GM10266 (cell line): ENCODE data around the gene NANP.
"Not testable (repeated sequence)": the region's sequence is repeated elsewhere in the genome, so short reads cannot be mapped to it uniquely, and the experiment has no call there.

Source experiments
- DNase-seq: peaks from one replicate; pipeline ENCODE4 v3.0.0; 2012; ENCODE audit errors: extremely low spot score
- CTCF ChIP-seq: IDR thresholded peaks from 2 replicates; pipeline ENCODE4 v1.5.1; 2012; ENCODE audit warnings: mild to moderate bottlenecking, low read depth; ENCODE audit not compliant: control insufficient read depth, insufficient read depth; ENCODE audit errors: missing control alignments

The NANP gene

GRCh38 chr20:25587536-25587935 is 36.3 kb downstream of the NANP start:
- DNase-seq = no peak
- TF ChIP-seq CTCF = no peak

GRCh38 chr20:25586877-25587276 is 36.9 kb downstream of the NANP start:
- no peak for TF ChIP-seq CTCF
- no peak for DNase-seq

GRCh38 chr20:25584905-25585704 is 38.7 kb downstream of the NANP start, which contains the start of gene NINL:
NINL (minus strand) TSS chr20:25585531; CDS start chr20:25526587, 58,944 bp downstream.
- no peak for TF ChIP-seq CTCF
- peak; percentile 65 for DNase-seq

- not testable (repeated sequence) for DNase-seq
Observed at GRCh38 chr20:25583607-25584006, 40.2 kb downstream of the NANP start.

- no peak for DNase-seq
- TF ChIP-seq CTCF = no peak
Observed at GRCh38 chr20:25580711-25581110, 43.1 kb downstream of the NANP start.

- no peak for TF ChIP-seq CTCF
- DNase-seq = no peak
Observed at GRCh38 chr20:25579081-25579770, 44.6 kb downstream of the NANP start.

- TF ChIP-seq CTCF = no peak
- no peak for DNase-seq
Observed at GRCh38 chr20:25576783-25577530, 46.9 kb downstream of the NANP start.
